GM18909 (cell line): ENCODE results near the gene MCCC2.
"Not testable (repeated sequence)": the region's sequence is repeated elsewhere in the genome, so short reads cannot be mapped to it uniquely, and the experiment has no call there.

Experiments
- ATAC-seq: cut with Tn5 transposase; IDR thresholded peaks from one replicate; pipeline ENCODE4 v1.9.1; 2021; ENCODE audit warnings: mild to moderate bottlenecking; ENCODE audit not compliant: unreplicated experiment, poor library complexity

MCCC2 gene

GRCh38 chr5:71586941-71587765 lies at the start of gene MCCC2:
TSS of gene MCCC2 (plus strand) at chr5:71587340. CDS start at chr5:71587426, 86 bp downstream.
- ATAC-seq = peak; percentile 97

- no peak for ATAC-seq
These were observed 49.5 kb upstream of the MCCC2 start for GRCh38 chr5:71537687-71538086.

GRCh38 chr5:71550885-71551284 lies 36.3 kb upstream of the MCCC2 start:
- not testable (repeated sequence) for ATAC-seq

GRCh38 chr5:71551582-71551981 lies 35.6 kb upstream of the MCCC2 start:
- ATAC-seq = not testable (repeated sequence)

- ATAC-seq = not testable (repeated sequence)
These were observed 35.0 kb upstream of the MCCC2 start for GRCh38 chr5:71552026-71552749.

- no peak for ATAC-seq
These were observed 24.0 kb upstream of the MCCC2 start for GRCh38 chr5:71563161-71563560.

GRCh38 chr5:71564895-71565294 lies 22.2 kb upstream of the MCCC2 start:
- no peak for ATAC-seq

- no peak for ATAC-seq
These were observed 17.2 kb upstream of the MCCC2 start for GRCh38 chr5:71569748-71570509.

- ATAC-seq = not testable (repeated sequence)
These were observed 15.3 kb upstream of the MCCC2 start for GRCh38 chr5:71571811-71572210.

GRCh38 chr5:71573591-71573990 lies 13.5 kb upstream of the MCCC2 start:
- ATAC-seq = no peak

- ATAC-seq = not testable (repeated sequence)
These were observed 11.6 kb upstream of the MCCC2 start for GRCh38 chr5:71575588-71575987.

- no peak for ATAC-seq
These were observed 10.9 kb upstream of the MCCC2 start for GRCh38 chr5:71576241-71576640.

- ATAC-seq = not testable (repeated sequence)
These were observed 9.3 kb upstream of the MCCC2 start for GRCh38 chr5:71577839-71578238.

- no peak for ATAC-seq
These were observed 4.1 kb upstream of the MCCC2 start for GRCh38 chr5:71582945-71583584.

- no peak for ATAC-seq
These were observed 844 bp upstream of the MCCC2 start for GRCh38 chr5:71586052-71586940.

GRCh38 chr5:71587766-71588532 lies 809 bp downstream of the MCCC2 start:
- peak; percentile 9 for ATAC-seq

GRCh38 chr5:71588533-71588885 lies 1.4 kb downstream of the MCCC2 start:
- no peak for ATAC-seq

- no peak for ATAC-seq
These were observed 2.8 kb downstream of the MCCC2 start for GRCh38 chr5:71589903-71590302.

- no peak for ATAC-seq
These were observed 4.0 kb downstream of the MCCC2 start for GRCh38 chr5:71591100-71591499.
